Left lung (tissue), 10 donors: ENCODE results near the gene ADAMTS2. TPM values are rescaled to one million over a fixed set of nuclear protein-coding genes. Genes with fewer than 3 reads are reported as not detected.
A peak's percentile ranks its signal among the peaks of the same experiment; 100 is the strongest.

Experiments
- ATAC-seq: fragments of 200-7000 bp; cut with Tn5 transposase; one replicate; pipeline ENCODE4 v1.9.1; 2020; ENCODE audit warnings: moderate library complexity
- DNase-seq, 4 donors: peaks; one replicate each; pipeline ENCODE4 v3.0.0-alpha.2; 2013 to 2020
- H3K27ac ChIP-seq, 2 donors: fragments of 200-600 bp; sonication (generic) in 1 of 2; one replicate each; pipeline versions ENCODE4 v1.5.0 to v1.8.0; 2020 to 2021
- H3K27me3 ChIP-seq, 2 donors: fragments of 200-600 bp; sonication (generic) in 1 of 2; one replicate each; pipeline versions ENCODE4 v1.5.0 to v1.8.0; 2020 to 2021
- H3K36me3 ChIP-seq, 2 donors: fragments of 200-600 bp; sonication (generic) in 1 of 2; one replicate each; pipeline versions ENCODE4 v1.5.0 to v1.8.0; 2020 to 2021
- H3K4me1 ChIP-seq, 2 donors: fragments of 200-600 bp; one replicate each; pipeline ENCODE4 v1.8.0; 2021
- H3K4me3 ChIP-seq, 2 donors: fragments of 200-600 bp; sonication (generic) in 1 of 2; one replicate each; pipeline versions ENCODE4 v1.5.0 to v1.8.0; 2020 to 2021; ENCODE audit warnings: mild to moderate bottlenecking in 1 of 2
- H3K9me3 ChIP-seq, 2 donors: fragments of 200-600 bp; sonication (generic) in 1 of 2; one replicate each; pipeline versions ENCODE4 v1.5.0 to v1.8.0; 2020 to 2021
- intact Hi-C, 2 donors: fragments of 100-400 bp; cut with DNase I; formaldehyde crosslinking; loops; one replicate each; pipeline versions ENCODE4 v1.11.2 to v1.14.2; 2022
- polyA plus RNA-seq, 6 donors: library from polyadenylated mRNA; unstranded; fragments of 120-200 nt; gene quantifications; one replicate each; pipeline ENCODE4 v1.2.1, GENCODE V29; 2013; ENCODE audit not compliant: insufficient read length in 6 of 6
- total RNA-seq, 2 donors: library from RNA; stranded (reverse); fragmentation: NEBNext Ultra II Directional; extraction: Animal tissue kit (Norgen Biotek cat#: 25700); gene quantifications; one replicate each; pipeline ENCODE4 v1.2.1, GENCODE V29; 2021
- TF ChIP-seq, protein P1 (sequence below), 2 donors: fragments of 200-600 bp; sonication (generic) in 1 of 2; IDR thresholded peaks; one replicate each; pipeline versions ENCODE4 v1.5.0 to v1.8.0; 2021; ENCODE audit warnings: antibody characterized with exemption in 2 of 2
- donor health status: DM: no; HTN: yes; CAD: no.
- donor health status: DM: no; HTN: no; CAD: no.

ADAMTS2 gene
- total and polyA plus RNA-seq, 8 donors: 27.5 to 68.2 (median 36.0) TPM

DNA sequence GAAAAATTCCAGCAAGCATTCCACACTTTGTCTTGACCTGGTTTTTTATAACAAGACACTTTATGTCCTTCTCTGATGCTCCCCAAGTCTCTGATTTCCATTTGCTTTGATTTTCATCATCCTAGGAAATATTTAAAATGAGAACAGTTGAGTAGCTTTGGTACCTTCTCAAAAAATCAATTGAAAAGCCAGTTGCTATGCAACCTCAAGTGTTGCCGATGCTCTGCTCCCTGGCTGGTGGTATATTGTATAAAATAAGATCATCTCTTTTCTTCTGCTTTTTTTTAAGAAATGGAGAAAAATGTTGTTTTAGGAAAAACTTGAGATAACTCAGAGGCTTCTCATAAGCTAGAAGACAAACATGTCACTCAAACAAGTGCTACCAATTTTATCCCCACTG, 175.4 kb downstream of the ADAMTS2 start:
- ATAC-seq: no peak
- Histone ChIP-seq H3K27ac (no peak overlapping the region), H3K4me1 (peaks cover 6 to 11% of the 10 kb centered on the region in 2 donors), H3K27me3 (peaks cover 0 to 27% of the 10 kb centered on the region in 2 donors), H3K9me3 (no peaks in the 10 kb centered on the region), H3K36me3 (no peaks in the 10 kb centered on the region), H3K4me3 (no peak overlapping the region)
- intact Hi-C loops: loop anchor here in 1 of 2 donors (10.0 kb wide), 1 partner anchor 165 kb away; no protein-coding TSS in a partner anchor
- no peak for DNase-seq
- TF ChIP-seq, protein P1, sequence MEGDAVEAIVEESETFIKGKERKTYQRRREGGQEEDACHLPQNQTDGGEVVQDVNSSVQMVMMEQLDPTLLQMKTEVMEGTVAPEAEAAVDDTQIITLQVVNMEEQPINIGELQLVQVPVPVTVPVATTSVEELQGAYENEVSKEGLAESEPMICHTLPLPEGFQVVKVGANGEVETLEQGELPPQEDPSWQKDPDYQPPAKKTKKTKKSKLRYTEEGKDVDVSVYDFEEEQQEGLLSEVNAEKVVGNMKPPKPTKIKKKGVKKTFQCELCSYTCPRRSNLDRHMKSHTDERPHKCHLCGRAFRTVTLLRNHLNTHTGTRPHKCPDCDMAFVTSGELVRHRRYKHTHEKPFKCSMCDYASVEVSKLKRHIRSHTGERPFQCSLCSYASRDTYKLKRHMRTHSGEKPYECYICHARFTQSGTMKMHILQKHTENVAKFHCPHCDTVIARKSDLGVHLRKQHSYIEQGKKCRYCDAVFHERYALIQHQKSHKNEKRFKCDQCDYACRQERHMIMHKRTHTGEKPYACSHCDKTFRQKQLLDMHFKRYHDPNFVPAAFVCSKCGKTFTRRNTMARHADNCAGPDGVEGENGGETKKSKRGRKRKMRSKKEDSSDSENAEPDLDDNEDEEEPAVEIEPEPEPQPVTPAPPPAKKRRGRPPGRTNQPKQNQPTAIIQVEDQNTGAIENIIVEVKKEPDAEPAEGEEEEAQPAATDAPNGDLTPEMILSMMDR (IDR thresholded peaks at IDR 0.05): no peak

DNA sequence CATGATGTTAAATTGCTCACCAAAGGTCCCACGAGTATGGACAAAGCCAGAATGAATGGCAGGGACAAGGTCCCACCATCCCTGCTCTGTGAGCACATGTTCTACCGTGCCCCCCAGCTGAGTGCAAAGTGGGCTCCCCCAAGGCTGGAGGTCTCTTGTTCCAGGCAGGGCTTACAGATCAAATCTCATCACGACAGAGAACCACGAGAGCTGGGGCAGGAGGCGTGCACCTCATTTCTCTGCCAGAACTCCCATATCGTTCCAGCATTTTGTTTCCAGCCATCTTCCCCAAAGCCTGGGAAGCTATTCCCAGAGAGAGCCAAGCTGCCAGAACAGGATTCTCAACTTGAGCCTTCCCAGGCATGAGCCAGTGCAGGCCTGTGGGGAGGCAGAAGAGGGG, 176.6 kb downstream of the ADAMTS2 start:
- intact Hi-C loops: loop anchor here in 1 of 2 donors (10.0 kb wide), 1 partner anchor 166 kb away; no protein-coding TSS in a partner anchor
- TF ChIP-seq, protein P1 (IDR thresholded peaks at IDR 0.05): no peak
- no peak overlapping the region for H3K27ac ChIP-seq
- peaks cover 6 to 11% of the 10 kb centered on the region in 2 donors for H3K4me1 ChIP-seq
- DNase-seq (peak in 1 of 4 donors; percentile 12), ATAC-seq (no peak)
- H3K9me3 ChIP-seq: no peaks in the 10 kb centered on the region
- H3K36me3 ChIP-seq: no peaks in the 10 kb centered on the region
- H3K4me3 ChIP-seq: no peak overlapping the region
- H3K27me3 ChIP-seq: peaks cover 0 to 27% of the 10 kb centered on the region in 2 donors

DNA sequence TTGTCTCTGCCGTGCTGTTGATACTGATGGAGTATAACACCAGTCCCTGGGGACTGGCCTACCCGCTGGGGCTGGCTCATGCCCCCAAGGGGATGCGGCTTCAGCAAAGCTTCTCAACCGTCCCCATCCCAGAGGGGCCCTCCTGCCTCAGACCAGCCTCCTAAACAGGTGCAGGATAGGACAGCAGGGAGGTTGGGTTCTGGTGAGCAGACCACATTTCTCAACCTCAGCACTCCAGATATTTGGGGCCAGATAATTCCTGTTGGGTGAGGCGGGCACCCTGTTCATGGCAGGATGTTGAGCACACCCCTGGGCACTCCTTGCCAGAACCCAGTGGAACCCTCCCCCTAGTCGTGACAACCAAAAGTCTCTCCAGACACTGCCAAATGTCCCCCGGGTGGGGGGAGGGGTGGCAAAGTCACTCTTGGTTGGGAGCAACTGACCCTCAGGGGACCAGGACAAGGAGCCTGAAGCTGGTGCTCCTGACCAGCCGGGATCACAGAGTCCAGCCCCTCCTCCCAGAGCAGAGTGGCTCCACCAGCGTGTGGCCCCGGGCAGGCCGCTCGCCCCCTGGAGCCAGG, 177.3 kb downstream of the ADAMTS2 start:
- TF ChIP-seq, protein P1 (IDR thresholded peaks at IDR 0.05): no peak
- Histone ChIP-seq H3K27me3 (peaks cover 0 to 27% of the 10 kb centered on the region in 2 donors), H3K4me1 (peaks cover 6 to 11% of the 10 kb centered on the region in 2 donors), H3K36me3 (no peaks in the 10 kb centered on the region), H3K27ac (no peak overlapping the region), H3K9me3 (no peaks in the 10 kb centered on the region), H3K4me3 (no peak overlapping the region)
- ATAC-seq: no peak
- peak in 2 of 4 donors; percentile 31 to 64 for DNase-seq
- intact Hi-C loops: loop anchor here in 1 of 2 donors (10.0 kb wide), 1 partner anchor 167 kb away; no protein-coding TSS in a partner anchor

DNA sequence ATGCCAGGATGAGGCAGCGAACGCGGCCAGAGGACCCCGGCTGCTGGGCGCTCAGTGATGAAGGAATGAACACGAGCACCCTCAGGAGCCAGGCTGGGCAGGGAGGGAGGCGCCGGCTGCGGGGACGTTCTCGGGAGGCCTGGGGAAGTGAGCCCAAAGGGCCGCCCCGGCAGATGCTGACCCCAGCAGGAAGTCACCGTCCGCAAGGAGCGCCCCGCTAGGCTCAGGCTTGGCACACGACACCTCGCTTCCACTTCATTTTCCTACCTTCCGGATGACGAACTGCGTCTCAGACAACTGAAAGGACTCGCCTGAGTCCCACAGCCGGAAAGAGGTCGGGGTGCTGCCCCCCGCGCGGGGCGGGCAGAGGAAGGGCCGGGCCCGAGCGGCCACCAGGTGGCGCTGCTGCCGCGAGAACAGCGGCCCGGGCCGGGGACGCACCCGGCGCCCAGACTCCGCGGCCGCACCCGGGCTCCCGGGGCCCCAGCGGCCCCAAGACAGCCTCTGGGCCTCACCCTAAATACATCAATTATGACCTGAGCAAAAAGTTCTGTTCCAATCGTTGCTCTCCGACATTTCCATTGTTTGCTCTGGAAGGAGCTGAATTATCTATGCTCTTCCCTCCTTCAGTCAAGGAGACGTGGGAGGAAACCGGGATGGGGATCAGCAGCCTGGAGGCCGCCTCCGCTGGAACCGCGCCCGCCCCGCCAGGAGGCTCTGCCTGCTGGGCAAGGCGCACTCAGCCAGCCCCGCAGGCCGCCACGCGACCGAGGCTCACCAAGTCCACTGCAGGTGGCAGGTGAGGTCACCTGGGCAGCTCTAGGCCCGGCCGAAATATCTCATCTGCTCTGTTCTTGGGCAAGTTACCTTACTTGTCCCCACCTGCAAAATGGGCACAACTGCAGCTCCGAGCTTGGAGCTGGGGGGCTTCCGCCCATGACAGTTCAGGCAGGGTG, 178.1 kb downstream of the ADAMTS2 start:
- no peak overlapping the region for H3K27ac ChIP-seq
- peaks cover 0 to 27% of the 10 kb centered on the region in 2 donors for H3K27me3 ChIP-seq
- H3K4me1 ChIP-seq: peaks cover 6 to 11% of the 10 kb centered on the region in 2 donors
- H3K36me3 ChIP-seq: no peaks in the 10 kb centered on the region
- DNase-seq: peak; percentile 39 to 88 (median 62)
- intact Hi-C loops: loop anchor here in 1 of 2 donors (10.0 kb wide), 1 partner anchor 168 kb away; no protein-coding TSS in a partner anchor
- H3K4me3 ChIP-seq: peak overlapping the region in 1 of 2 donors; percentile 18
- peaks cover 0 to 4% of the 10 kb centered on the region in 2 donors for H3K9me3 ChIP-seq
- TF ChIP-seq, protein P1 (IDR thresholded peaks at IDR 0.05): peak; percentile 91 to 97
- ATAC-seq: peak; percentile 88
